ENCODE measurements around the gene CSGALNACT2.

CSGALNACT2 gene

DNA sequence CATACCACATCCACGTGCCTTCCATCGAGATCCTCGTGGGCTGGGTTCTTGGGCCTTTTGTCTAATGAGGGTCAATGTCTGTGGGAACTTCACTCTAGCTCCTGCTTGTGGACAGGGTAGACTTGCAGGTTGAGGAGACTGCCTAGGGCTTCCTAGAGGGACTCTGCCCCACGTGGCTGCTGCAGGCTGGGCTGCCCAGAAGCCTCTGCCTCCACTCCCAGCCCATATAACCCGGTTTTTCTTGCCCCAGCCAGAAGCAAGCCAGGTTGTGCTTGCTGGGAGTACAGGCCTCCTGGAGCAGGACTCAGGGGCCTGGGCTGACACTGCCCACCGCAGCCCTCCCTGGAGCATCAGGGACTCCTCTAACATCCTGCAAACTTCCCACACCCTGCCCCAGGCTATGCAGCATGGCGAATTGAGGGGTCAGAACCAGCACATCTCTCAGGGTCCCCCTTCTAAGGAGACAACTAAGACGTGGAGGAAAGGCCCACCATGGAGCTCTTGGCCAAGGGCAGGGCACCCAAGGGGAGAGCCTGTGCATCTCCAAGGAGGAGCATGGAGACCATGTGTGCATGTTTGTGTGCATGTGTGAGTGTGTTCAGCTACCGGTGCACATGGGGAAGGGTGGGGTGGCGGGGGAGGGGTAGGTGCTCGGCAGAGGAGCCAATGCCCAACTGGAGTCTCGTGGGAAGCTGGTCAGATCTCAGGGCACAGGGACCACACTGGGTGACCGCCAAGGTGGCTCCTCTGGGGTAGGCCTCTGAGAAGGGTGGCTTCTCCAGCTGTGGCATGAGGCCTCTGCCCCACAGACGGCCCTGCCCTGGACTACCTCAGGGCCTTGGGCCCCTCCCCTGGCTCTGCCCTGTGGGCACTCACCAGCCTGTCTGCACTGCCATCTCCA lies 66.0 kb downstream of the CSGALNACT2 start:
- DNase-seq = no peak

DNA sequence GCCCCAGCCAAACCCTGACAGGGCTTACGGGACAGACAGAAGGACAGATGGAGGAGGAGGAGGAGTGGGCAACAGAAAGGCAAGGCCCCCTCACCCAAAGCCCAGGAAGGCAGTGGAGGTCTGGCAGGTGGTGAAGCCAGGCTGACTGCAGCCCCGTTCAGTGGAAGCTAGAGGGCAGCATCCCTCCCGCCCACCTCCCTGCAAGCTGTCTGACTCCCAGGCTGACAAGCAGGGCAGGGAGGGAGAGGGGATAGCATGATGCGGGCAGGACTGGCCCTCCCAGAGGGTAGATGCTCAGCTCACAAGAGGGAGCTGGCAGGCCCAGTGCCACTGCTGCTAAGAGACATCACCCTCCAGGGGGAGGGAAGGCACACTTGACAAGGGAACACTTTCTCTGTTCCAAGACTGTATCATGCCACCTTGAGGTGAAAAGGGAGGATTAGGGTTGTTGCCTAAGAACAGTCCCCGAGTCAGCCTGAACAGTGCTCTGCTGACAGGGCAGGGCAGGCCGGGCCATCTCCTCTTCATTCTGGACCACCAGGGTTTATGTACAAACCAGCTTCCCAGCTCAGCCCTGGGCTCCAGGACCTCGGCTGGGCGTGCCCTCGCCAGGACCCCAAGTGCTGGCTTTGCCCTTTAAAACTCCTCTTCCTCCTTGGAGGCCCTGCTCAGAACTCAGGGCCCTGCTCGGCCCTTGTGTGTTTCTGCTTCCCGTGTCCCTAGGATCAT lies 66.9 kb downstream of the CSGALNACT2 start:
- no peak for DNase-seq

DNA sequence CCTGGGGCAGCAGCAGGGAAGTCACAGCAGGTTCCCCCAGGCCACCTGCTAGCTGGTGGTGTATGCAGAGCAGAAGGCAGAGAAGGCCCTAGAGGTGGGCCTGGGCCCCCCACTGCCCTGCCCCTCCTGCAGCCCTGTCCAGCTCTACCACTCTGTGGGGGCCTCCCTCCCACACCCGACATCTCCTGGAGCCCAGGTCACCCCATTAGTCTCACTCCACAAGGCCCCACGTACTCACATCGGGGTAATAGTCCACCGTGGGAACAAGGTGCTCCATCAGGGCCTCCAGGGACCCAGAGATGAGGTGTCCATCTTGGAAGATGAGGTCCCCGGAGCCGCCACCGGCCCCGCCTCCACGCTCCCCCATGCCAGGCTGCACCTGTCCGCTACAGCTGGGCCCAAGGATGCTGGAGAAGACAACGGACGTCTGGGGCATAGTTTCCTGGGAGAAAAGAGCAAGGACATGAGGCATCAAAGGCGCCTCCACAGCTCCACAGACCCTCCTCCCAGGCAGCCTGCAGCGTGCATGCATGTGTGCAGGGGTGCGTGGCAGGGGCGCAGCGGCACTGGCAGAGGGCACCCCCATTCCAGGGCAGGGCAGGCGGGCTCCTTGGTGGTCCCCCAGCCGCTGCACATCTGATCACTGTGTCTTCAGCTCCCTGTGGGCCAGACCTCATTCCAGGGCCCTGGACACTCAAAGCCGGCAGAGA lies 67.6 kb downstream of the CSGALNACT2 start:
- DNase-seq = no peak

DNA sequence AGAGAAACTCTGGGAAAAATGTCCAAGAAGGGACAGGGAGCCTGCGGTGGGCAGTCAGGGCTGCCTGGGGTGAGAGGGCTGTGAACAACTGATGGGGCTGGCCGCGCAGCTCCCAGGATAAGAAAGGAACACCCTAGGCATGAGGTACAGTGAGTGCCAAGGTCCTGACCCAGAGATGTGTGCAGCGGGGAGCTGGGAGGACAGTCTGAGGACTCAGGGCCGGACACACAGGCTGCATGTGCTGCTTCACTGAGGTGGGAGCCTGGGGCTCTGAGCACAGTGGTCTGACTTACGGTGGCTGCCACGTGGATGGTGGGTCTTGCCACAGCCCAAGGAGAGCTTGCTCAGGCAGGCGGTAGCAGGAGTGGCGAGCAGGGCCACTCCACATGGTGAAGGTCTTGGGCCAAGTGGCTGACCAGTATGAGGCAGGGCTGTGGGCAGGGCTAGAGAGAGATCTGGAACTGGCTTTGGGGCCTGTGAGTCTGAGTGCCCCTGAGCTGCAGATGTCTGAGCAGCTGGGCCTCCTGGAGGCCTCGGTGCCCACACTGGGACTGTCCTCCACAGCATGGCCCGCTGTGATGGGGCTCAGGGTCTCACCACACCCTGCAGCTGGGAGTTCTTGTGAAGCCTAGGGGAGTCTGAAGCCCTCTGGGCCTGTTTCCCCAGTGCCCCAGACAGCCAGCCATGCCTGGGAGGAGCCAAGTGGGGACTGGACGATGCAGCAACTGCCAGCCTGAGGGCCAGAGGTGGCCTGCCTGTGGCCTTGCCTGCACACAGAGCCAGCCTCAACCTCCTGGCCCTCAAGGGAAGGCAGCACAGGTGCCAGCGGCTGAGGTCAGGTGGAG lies 68.4 kb downstream of the CSGALNACT2 start:
- DNase-seq = no peak

DNA sequence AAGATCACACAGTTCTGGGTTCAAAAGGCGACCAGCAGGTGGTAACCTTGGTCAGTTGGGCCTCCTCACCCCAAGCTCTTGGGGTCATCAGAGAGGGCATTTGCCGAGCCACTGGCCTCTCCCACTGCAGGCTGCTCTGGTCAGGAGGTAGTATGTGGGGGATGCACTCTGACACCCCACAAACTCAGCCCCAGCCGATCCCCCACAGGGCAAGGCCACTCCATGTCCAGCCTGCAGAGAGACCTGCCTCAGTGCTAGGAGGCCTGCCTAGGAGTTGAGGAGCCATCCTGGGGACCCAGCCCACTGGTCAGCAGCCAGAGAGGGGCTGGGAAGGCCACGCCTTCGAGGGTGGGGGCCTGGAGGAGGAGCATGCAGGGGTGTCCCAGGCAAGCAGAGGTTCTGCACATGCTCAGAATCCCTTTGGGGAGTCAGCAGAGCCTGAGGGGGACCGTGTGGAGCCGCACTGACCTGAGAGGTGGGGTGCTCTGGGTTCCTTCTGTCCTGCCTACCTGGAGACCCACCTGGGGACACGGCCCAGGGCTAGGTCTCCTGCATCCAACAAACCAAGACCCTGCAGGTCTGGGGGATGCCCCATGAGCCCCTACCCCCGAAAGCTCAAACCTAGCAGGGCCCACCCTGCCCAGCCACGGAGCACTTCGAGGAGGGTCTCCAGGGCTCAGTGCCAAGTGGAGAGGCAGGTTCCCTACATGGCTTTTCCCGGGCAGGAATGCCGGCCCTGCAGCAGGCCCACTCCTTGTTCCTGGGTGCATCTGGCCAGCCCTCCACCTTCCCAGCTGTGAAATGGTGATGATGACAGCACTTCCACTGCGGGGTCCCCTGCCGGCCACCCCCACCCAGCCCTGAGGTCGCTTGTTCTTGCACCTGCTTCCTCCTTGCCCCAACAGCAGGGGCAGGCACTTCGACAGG lies 70.2 kb downstream of the CSGALNACT2 start:
- no peak for DNase-seq

DNA sequence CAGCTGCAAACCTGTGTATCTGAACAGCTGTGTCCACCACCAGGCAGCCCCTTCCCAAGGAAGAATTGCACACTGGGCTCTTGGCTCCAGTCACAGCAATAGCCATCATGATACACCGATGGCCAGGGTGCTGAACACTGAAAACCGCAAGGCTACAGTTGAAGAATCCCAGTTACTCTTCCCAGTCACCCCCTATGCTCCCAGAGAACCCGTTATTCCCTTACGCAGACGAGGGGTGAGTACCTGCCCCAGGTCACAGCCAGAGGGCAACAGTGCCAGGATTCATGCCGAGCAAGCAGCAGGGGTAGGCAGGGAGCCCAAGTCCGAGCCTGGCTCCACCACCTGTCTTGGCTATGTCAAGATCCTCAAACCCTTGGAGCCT lies 70.8 kb downstream of the CSGALNACT2 start:
- DNase-seq = no peak

DNA sequence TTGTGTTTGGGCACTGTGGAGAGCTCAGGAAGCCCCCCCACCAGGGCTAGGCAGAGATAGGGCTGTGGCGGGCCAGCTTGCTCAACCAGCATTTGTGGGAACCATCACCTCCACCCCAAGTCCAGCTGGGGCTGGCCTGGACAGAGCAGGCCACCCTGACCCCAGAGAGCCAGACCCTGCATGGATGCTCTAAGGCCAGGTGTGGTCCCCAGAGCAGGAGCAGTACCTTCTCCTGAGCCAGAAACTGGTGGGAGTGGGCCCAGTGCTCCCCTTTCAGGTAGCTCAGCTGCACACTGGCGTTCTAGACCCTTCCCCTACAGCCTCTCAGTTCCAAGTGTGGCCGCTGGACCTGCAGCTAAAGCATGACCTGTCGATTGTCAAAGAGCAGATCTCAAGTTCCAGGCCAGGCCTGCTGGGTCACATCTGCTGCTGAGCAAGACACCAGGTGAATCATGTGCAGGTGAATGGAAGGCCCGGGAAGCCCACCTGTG lies 71.5 kb downstream of the CSGALNACT2 start:
- no peak for DNase-seq

DNA sequence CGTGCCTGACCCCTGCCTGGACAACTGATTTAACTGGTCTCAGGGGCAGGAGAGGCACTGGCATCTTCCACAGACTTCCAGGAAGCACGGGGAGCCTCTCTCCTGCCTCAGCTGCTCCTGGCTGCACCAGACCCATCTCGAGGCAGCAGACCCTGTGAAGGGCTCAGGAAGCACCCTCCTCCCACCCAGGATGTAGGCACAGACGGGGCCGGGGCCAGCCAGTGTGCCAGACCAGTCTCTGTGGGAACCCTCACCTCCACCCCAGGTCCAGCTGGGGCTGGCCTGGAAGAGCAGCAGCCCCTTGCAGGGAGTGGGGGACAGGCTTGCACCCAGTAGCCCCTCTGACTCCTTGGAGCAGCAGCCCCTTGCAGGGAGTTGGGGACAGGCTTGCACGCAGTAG lies 72.3 kb downstream of the CSGALNACT2 start:
- no peak for DNase-seq

DNA sequence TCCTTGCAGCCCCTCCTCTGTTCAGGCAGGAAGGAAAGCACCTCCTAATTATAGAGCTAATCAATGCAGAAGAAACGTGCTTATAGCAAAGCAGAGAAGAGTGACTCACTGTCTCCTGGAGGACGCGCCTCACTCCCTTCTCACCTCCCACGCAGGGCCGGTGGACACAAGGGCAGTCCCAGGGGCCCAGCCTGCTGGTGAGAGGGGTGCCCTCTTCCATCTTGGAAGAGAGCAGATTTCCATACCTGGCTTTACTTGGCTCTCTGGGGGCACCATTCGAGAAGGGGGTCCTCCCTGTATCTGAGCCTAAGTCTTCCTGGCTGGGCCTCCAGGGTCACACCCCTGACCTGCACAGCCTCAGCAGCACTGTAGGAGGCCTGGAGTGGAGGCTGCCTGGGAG lies 72.8 kb downstream of the CSGALNACT2 start:
- DNase-seq = no peak

DNA sequence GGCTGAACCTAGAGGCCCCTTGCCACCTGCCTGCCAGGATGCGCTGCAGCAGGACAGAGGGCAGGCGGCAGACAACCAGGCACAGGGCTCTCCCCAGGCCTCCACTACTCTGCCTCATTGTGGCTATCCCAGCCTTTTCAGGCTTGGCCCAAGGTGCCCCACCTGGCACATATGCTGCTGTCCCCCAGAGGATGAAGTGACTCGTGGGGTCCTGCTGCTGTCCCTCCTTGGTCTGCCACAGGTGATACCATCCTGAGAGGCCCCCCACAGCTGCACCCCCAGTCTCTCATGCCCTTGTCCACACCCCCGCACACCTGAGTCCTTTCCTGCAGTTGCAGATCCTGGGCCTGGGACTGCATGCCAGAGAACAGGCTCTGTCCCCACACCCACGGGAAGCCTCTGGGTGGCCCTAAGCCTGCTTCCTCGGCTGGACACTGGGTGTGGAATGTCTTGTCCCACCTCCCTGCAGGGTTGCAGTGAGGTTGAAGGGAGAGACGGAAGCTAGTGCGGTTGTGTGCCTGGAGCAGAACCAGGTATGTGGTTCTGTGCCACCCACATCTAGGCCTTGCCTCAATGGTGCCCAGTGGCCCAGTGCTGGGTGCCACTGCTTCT lies 73.3 kb downstream of the CSGALNACT2 start:
- no peak for DNase-seq

DNA sequence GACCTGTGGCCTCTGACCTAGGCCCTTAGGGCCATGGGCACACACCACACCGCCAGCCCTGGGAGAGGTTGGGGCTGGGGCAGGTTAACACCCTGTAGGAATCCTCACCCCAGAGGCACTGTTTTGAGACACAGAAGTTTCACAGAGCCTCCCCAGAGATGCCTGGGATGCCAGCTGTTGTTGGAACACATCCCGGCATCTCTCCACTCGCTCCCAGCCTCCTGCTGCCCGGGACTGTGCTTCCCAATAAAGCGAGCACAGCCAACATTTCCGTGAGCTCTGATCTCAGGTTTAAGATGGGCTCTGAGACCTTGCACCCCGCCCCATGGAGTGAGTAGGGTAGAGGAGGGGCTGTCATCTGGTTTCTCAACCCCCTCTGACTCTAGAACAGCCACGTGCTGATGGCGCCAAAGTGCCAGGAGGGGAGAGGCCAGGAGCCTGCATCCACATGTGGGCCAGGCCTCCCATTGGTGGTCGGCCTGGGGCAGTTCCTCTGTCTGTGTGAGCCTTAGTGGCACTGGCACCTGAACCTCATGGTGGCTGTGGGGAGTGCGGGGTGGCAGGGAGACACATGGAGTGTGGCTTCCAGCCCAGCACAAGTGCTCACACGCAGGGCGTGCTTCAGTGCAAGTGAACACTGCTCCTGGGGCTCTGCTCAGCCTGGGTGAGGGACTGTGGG lies 73.9 kb downstream of the CSGALNACT2 start:
- no peak for DNase-seq

DNA sequence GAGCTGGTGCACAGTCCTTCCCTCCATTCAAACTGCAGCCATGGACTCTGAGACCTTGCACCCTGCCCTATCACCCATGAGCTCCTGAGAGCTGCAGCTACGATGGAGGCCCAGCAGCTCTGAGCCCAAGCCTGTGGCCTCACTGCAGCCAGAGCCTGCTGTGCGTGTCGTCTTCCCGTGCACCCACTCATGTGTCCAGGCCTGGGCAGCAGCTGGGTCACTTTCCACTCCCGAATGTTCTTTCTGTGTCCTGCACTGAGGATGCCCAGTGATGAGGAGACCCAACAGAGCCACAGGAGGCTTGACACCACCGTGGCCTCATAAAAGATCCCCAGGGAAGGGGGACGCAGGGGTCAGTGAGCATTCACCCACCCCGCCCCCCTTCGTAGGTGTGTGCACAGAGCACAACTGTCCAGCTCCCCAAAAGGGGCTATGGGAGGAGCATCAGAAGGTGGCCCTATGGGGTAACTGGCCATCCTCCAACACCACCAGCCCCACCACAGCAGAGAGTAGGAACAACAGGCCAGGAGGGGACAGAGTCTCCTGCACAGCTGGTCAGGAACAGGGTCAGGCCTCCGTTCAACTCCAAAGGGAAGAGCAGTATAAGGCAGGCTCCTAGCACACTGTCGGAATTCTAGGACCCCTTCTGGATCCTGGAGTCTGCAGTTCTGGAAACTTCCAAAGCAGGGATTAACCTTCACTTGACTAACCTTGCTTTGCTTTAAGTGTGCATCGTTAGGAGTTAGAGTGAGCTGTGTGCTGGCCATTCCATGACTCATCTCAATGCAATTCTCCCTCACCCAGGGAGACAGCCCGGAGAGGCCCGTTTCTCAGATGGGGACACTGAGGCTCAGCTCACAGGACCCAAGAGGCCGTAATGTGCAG lies 76.1 kb downstream of the CSGALNACT2 start:
- DNase-seq = no peak

DNA sequence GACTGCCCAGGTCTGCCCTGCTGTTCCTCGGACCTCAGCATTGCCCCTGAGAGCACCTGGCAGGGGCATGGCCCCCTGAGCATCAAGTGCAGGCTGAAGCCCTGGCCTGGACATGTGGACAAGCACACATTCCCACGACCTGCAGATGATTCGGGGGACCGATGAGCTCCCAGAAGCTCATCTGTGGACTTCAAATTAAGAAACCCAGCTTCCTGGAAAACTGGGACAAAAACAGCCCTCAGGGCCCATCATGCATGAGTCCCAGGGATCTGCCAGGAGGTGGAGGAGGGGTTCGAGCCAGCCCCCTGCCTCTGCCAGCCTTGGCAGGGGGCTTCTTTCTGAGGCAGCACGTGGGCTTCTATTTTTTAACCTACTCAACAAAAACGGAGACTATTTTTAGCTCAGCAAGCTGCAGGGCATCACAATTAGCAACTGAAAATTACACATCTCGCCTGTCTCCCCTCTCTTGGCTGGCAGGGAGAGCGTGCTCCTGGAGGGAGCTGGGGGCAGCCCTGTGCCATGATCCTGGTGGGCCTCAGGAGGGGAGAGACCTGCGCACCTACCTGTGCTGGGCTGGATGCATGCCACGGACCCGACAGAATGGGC lies 76.8 kb downstream of the CSGALNACT2 start:
- DNase-seq = no peak

DNA sequence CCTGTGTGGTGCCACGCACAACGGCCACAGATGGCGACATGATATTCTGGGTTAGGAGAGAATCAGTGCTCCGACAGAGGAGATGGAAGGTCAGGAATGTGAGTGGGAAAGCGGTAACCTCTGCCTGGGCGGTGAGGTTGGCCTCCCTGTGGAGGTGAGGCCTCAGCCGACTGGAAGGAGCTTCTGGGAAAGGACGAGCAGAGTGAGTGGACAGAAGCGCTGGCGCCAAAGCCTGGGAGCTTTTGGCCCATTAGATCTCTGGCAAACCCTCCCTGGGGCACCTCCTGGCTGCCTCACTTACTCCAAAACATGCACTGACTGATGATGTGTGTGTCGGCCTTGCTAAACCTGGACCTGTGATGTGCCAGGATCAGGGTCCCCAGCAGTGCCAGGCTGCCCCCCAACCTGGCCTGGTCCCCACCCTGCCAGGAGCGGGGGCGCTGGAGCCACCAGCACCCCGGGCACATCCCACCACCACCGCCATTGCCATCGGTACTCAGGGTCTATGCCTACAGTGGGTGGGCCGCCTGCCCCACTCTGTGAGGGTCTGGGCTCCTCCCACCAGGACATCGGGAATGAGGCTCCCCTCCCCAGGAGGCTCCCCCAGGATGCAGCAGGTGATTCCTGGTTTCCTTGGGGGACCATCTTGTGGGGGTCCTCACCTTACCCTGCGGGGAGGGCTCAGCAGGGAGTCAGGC lies 77.7 kb downstream of the CSGALNACT2 start:
- no peak for DNase-seq

DNA sequence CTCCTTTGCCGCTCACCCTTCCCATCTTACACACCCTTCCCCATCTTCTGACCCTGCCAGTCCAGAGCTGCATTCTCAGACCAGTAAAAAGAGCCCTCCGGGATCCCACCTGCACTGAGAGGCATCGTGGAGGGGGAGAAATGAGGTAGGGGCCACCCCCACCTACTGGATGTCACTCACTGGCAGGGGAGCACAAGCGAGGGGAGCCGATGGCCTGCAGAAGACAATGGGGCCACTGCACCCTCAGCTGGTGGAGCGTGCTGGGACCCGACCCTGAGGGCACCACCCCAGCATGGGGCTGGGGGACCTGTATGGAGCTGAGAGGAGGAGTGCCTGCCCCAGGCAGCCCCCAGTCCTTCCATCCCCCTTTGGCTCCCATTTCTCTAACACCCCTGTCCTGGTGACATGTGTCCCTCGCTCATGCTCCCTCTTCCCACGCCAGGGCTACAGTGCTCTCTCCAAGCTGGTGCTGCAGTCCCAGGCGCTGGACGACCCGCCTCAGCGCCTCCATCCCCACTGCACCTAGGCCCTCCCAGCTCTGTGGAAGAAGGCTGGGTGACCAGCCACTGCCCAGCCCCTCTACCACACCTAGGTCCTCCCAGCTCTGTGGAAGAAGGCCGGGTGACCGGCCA lies 78.8 kb downstream of the CSGALNACT2 start:
- DNase-seq = no peak

DNA sequence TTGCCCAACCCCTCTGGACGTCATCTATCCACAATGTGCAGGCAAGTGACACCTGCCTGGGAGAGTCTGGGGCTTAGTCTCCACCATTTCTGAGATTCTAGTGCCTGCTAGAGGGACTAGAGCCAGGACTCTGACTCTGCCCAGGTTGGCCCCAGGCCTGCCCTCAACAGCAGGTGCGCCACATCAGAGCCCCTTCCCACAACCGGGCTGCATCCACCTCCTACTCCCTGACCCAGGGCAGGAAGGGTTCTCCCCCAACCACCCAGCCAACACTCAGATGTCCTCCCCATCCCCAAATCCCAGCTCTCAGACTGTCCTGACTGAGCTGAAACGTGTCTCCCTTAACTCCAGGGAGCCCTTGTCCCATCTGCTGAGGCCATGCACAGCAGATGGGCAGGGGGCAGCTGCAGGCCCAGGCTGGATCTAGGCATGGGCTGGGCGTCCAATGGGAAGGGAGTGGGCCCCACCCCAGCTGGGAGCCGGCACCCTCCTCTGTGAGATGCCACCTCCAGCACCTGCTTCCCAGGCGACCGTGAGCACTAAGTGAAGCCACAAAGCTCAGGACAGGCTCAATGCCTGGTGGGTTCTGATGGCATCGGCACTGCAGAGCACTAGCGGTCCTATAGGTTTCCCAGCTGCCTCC lies 79.4 kb downstream of the CSGALNACT2 start:
- no peak for DNase-seq

All from NCI-H1092 (cell line).